Neural cell (in vitro differentiated cells): Measurements from ENCODE around the gene CLC. TPM values are rescaled to one million over a fixed set of nuclear protein-coding genes. Genes with fewer than 3 reads are reported as not detected.
"Not testable (repeated sequence)": the region's sequence is repeated elsewhere in the genome, so short reads cannot be mapped to it uniquely, and the experiment has no call there.

Source experiments
- H2AFZ ChIP-seq: fragments of 200-600, 300-800 bp; sonication (generic), shearing (Covaris generic); 2 replicates; pipeline ENCODE4 v1.6.0; 2014; ENCODE audit warnings: low read depth, mild to moderate bottlenecking, antibody characterized with exemption, low read length, moderate library complexity
- H3F3A ChIP-seq: fragments of 200-600 bp; shearing (Covaris generic); 2 replicates; pipeline ENCODE4 v1.6.1; 2016; ENCODE audit warnings: mild to moderate bottlenecking, moderate library complexity, mixed read lengths, antibody characterized with exemption, low read length; ENCODE audit not compliant: insufficient read depth, poor library complexity, severe bottlenecking
- H3K27ac ChIP-seq: fragments of 200-600, 300-800 bp; sonication (generic), shearing (Covaris generic); 2 replicates; pipeline ENCODE4 v1.5.1; 2014; ENCODE audit warnings: mild to moderate bottlenecking, low read length, moderate library complexity
- H3K27me3 ChIP-seq: fragments of 300-800, 200-600 bp; sonication (generic), shearing (Covaris generic); 2 replicates; pipeline ENCODE4 v1.6.0; 2014; ENCODE audit warnings: mild to moderate bottlenecking, low read depth, low read length, moderate library complexity; ENCODE audit not compliant: insufficient read depth
- H3K36me3 ChIP-seq: fragments of 300-800, 200-600 bp; sonication (generic), shearing (Covaris generic); 2 replicates; pipeline ENCODE4 v1.5.1; 2014; ENCODE audit warnings: mild to moderate bottlenecking, antibody characterized with exemption, low read length, moderate library complexity; ENCODE audit not compliant: insufficient read depth
- H3K4me2 ChIP-seq: fragments of 300-800, 200-600 bp; sonication (generic), shearing (Covaris generic); 2 replicates; pipeline ENCODE4 v1.6.0; 2014; ENCODE audit warnings: mild to moderate bottlenecking, low read length
- H3K4me3 ChIP-seq: fragments of 300-800, 200-600 bp; sonication (generic), shearing (Covaris generic); 2 replicates; pipeline ENCODE4 v1.5.1; 2014; ENCODE audit warnings: mild to moderate bottlenecking, low read length, moderate library complexity
- H3K79me2 ChIP-seq: fragments of 200-600 bp; shearing (Covaris generic); replicated peaks from 2 replicates; pipeline ENCODE4 v1.6.0; 2014; ENCODE audit warnings: mild to moderate bottlenecking, low read length, moderate library complexity; ENCODE audit not compliant: insufficient read depth
- H3K9ac ChIP-seq: fragments of 300-800, 200-600 bp; sonication (generic), shearing (Covaris generic); 2 replicates; pipeline ENCODE4 v1.6.1; 2016; ENCODE audit warnings: mild to moderate bottlenecking, low read length, mixed read lengths
- H3K9me2 ChIP-seq: fragments of 200-600 bp; shearing (Covaris generic); 2 replicates; pipeline ENCODE4 v1.6.1; 2016; ENCODE audit warnings: mild to moderate bottlenecking, low read length, mixed read lengths; ENCODE audit not compliant: insufficient read depth
- H3K9me3 ChIP-seq: fragments of 200-600, 300-800 bp; sonication (generic), shearing (Covaris generic); 2 replicates; pipeline ENCODE4 v1.6.1; 2016; ENCODE audit warnings: mild to moderate bottlenecking, mixed run types, low read length, moderate library complexity, mixed read lengths
- H4K20me1 ChIP-seq: fragments of 200-600 bp; shearing (Covaris generic); 2 replicates; pipeline ENCODE4 v1.6.1; 2016; ENCODE audit warnings: mild to moderate bottlenecking, mixed run types; ENCODE audit not compliant: insufficient read depth
- CTCF ChIP-seq: fragments of 450-650 bp; IDR thresholded peaks from 2 replicates; pipeline ENCODE4 v1.5.1; 2014; ENCODE audit warnings: antibody characterized with exemption, mild to moderate bottlenecking, moderate library complexity; ENCODE audit not compliant: poor library complexity, severe bottlenecking
- EP300 ChIP-seq: fragments of 450-650 bp; conservative IDR thresholded peaks from 2 replicates; pipeline ENCODE4 v1.6.1; 2014; ENCODE audit warnings: antibody characterized with exemption, mild to moderate bottlenecking, moderate library complexity; ENCODE audit not compliant: poor library complexity, severe bottlenecking
- EZH2 ChIP-seq: fragments of 200-600, 300-800 bp; shearing (Covaris generic), sonication (generic); IDR thresholded peaks from 2 replicates; pipeline ENCODE4 v1.6.1; 2014; ENCODE audit warnings: antibody characterized with exemption, low read length, borderline replicate concordance, mild to moderate bottlenecking; ENCODE audit not compliant: insufficient read depth, poor library complexity, severe bottlenecking
- MXI1 ChIP-seq: fragments of 450-650 bp; conservative IDR thresholded peaks from 2 replicates; pipeline ENCODE4 v1.6.1; 2014; ENCODE audit warnings: antibody characterized with exemption, mild to moderate bottlenecking; ENCODE audit not compliant: poor library complexity, severe bottlenecking
- POLR2AphosphoS5 ChIP-seq: IDR thresholded peaks from 2 replicates; pipeline ENCODE4 v1.6.1; 2012
- RAD21 ChIP-seq: fragments of 450-650 bp; conservative IDR thresholded peaks from 2 replicates; pipeline ENCODE4 v1.6.1; 2014; ENCODE audit warnings: antibody characterized with exemption, mild to moderate bottlenecking, moderate library complexity
- SMC3 ChIP-seq: fragments of 450-650 bp; conservative IDR thresholded peaks from 2 replicates; pipeline ENCODE4 v1.6.1; 2014; ENCODE audit warnings: antibody characterized with exemption, mild to moderate bottlenecking, moderate library complexity; ENCODE audit not compliant: poor library complexity
- TAF1 ChIP-seq: IDR thresholded peaks from 2 replicates; pipeline ENCODE4 v1.6.1; 2012; ENCODE audit warnings: low read depth
- polyA plus RNA-seq: library from polyadenylated mRNA; depleted of rRNA; stranded (reverse); fragments of >200 nt; gene quantifications from 2 replicates; pipeline ENCODE4 v1.2.3, GENCODE V29; 2014
- TF ChIP-seq, protein P1 (sequence below): IDR thresholded peaks from 2 replicates; pipeline ENCODE4 v1.6.1; 2012; ENCODE audit warnings: borderline replicate concordance

Gene CLC
- polyA plus RNA-seq, 1 donor from 2014 or later: 1.1 TPM

DNA sequence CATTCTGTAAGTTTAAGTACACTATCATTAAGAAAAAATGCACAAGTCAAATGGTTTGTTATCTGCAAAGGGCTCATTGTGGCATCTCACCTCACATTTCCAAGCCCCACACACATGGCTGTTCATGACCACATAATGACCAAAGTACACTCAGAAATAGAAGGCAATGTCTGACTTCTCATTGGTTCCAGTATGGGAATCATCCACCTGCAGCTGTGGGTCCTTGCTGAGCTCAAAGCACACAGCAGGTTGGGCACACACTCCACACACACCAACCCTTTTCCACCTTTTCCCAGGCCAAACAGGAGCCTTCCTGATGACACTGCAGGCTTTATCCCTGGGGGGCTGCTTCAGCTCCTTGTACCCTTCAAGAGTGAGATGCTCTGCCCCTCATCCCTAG lies 11.8 kb downstream of the CLC start:
- no peaks in the 10 kb centered on the region for H3F3A ChIP-seq
- H3K4me3 ChIP-seq: no peak overlapping the region
- H3K4me2 ChIP-seq: no peak overlapping the region
- H4K20me1 ChIP-seq: no peaks in the 10 kb centered on the region
- no peak for TF ChIP-seq RAD21
- no peak for TF ChIP-seq SMC3
- TF ChIP-seq, protein P1, sequence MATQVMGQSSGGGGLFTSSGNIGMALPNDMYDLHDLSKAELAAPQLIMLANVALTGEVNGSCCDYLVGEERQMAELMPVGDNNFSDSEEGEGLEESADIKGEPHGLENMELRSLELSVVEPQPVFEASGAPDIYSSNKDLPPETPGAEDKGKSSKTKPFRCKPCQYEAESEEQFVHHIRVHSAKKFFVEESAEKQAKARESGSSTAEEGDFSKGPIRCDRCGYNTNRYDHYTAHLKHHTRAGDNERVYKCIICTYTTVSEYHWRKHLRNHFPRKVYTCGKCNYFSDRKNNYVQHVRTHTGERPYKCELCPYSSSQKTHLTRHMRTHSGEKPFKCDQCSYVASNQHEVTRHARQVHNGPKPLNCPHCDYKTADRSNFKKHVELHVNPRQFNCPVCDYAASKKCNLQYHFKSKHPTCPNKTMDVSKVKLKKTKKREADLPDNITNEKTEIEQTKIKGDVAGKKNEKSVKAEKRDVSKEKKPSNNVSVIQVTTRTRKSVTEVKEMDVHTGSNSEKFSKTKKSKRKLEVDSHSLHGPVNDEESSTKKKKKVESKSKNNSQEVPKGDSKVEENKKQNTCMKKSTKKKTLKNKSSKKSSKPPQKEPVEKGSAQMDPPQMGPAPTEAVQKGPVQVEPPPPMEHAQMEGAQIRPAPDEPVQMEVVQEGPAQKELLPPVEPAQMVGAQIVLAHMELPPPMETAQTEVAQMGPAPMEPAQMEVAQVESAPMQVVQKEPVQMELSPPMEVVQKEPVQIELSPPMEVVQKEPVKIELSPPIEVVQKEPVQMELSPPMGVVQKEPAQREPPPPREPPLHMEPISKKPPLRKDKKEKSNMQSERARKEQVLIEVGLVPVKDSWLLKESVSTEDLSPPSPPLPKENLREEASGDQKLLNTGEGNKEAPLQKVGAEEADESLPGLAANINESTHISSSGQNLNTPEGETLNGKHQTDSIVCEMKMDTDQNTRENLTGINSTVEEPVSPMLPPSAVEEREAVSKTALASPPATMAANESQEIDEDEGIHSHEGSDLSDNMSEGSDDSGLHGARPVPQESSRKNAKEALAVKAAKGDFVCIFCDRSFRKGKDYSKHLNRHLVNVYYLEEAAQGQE: no peak
- TF ChIP-seq TAF1: no peak
- TF ChIP-seq EZH2: no peak
- TF ChIP-seq MXI1: no peak
- no peak for TF ChIP-seq POLR2AphosphoS5
- no peak for TF ChIP-seq EP300
- TF ChIP-seq CTCF: no peak
- H3K27me3 ChIP-seq: no peaks in the 10 kb centered on the region
- no peaks in the 10 kb centered on the region for H3K36me3 ChIP-seq
- H3K9ac ChIP-seq: no peak overlapping the region
- no peaks in the 10 kb centered on the region for H3K79me2 ChIP-seq
- no peak overlapping the region for H2AFZ ChIP-seq
- no peaks in the 10 kb centered on the region for H3K9me3 ChIP-seq
- H3K9me2 ChIP-seq: no peaks in the 10 kb centered on the region
- H3K27ac ChIP-seq: no peak overlapping the region

GRCh38 chr19:39720144-39720543 lies 17.7 kb downstream of the CLC start:
- H4K20me1 ChIP-seq, H3K79me2 ChIP-seq, H2AFZ ChIP-seq, H3K27me3 ChIP-seq, H3K27ac ChIP-seq, H3F3A ChIP-seq, H3K9ac ChIP-seq, H3K9me2 ChIP-seq, H3K9me3 ChIP-seq, H3K4me3 ChIP-seq, H3K4me2 ChIP-seq, H3K36me3 ChIP-seq: not testable (repeated sequence)

DNA sequence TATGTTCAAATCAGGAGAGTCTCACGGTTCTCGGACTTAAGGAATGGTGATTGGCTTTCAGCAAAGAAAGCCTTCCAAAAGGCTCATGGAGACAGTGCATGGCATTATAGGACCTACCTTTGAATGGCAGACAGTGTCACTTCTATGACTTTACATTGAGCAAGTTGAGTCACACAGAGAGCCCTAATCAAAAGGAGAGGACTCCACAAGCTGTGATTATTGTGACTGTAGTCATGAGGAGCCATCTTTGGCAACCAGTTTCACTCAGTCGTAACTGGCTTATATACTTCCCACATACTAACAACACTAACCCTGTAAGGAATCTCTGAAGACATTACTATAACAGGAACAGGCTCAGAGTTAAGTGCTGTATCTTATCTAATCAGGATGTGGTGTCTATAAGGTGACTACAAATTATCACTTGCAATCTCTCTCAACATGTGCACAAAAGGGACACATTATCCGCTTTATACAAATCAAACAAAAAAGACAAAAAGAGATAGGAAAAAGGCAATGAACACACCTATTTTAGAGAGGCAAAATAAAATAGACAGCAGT lies 27.4 kb downstream of the CLC start:
- Histone ChIP-seq H2AFZ (no peak overlapping the region), H3K79me2 (no peaks in the 10 kb centered on the region), H3K4me3 (no peak overlapping the region), H3K9me3 (no peaks in the 10 kb centered on the region), H3K9me2 (no peaks in the 10 kb centered on the region), H4K20me1 (no peaks in the 10 kb centered on the region), H3K4me2 (no peak overlapping the region), H3K27me3 (no peaks in the 10 kb centered on the region), H3F3A (no peaks in the 10 kb centered on the region), H3K9ac (no peak overlapping the region), H3K27ac (no peak overlapping the region), H3K36me3 (no peaks in the 10 kb centered on the region)
- TF ChIP-seq SMC3 (no peak), POLR2AphosphoS5 (no peak), CTCF (no peak), RAD21 (no peak), MXI1 (no peak), EZH2 (no peak), EP300 (no peak), TAF1 (no peak)
- TF ChIP-seq, protein P1: no peak
